Suprapubic skin (tissue), 4 donors: ENCODE data around the gene ACSL6. TPM values are rescaled to one million over a fixed set of nuclear protein-coding genes. Genes with fewer than 3 reads are reported as not detected.

ENCODE experiments used
- DNase-seq, 2 donors: peaks; one replicate each; pipeline ENCODE4 v3.0.0-alpha.2; 2019; ENCODE audit warnings: low spot score in 2 of 2
- H3K27ac ChIP-seq: fragments of 200-600 bp; sonication (generic); one replicate; pipeline ENCODE4 v1.5.1; 2019
- H3K27me3 ChIP-seq: fragments of 200-600 bp; sonication (generic); one replicate; pipeline ENCODE4 v1.5.1; 2019
- H3K36me3 ChIP-seq: fragments of 200-600 bp; sonication (generic); one replicate; pipeline ENCODE4 v1.5.1; 2019
- H3K4me1 ChIP-seq: fragments of 200-600 bp; sonication (generic); one replicate; pipeline ENCODE4 v1.5.1; 2019
- H3K4me3 ChIP-seq: fragments of 200-600 bp; sonication (generic); one replicate; pipeline ENCODE4 v1.5.1; 2019; ENCODE audit warnings: mild to moderate bottlenecking
- H3K9me3 ChIP-seq: fragments of 200-600 bp; sonication (generic); one replicate; pipeline ENCODE4 v1.5.1; 2019
- CTCF ChIP-seq, 2 donors: fragments of 200-600 bp in 1 of 2; fragments of 450-650 bp in 1 of 2; sonication (generic) in 1 of 2; IDR thresholded peaks; one replicate each; pipeline ENCODE4 v1.5.1; 2016 to 2019; ENCODE audit warnings: antibody characterized with exemption in 2 of 2, mild to moderate bottlenecking in 1 of 2, moderate library complexity in 1 of 2
- EP300 ChIP-seq: sonication (generic); formaldehyde crosslinking; IDR thresholded peaks from one replicate; pipeline ENCODE4 v1.6.1; 2017; ENCODE audit warnings: antibody characterized with exemption
- POLR2A ChIP-seq, 2 donors: fragments of 450-650 bp; IDR thresholded peaks; one replicate each; pipeline ENCODE4 v1.6.1; 2017; ENCODE audit warnings: antibody characterized with exemption in 2 of 2, mild to moderate bottlenecking in 2 of 2, moderate library complexity in 2 of 2
- POLR2AphosphoS5 ChIP-seq, 3 donors: sonication (generic); formaldehyde crosslinking; IDR thresholded peaks; one replicate each; pipeline ENCODE4 v1.6.1; 2017; ENCODE audit warnings: antibody characterized with exemption in 3 of 3
- WGBS: methylation state at CpG from one replicate; pipeline ENCODE4 v1.1.5; 2018; 5-methylcytosine and 5-hydroxymethylcytosine counted together
- total RNA-seq, 4 donors: library from RNA; depleted of rRNA; stranded (reverse); fragments of >200 nt; gene quantifications; one replicate each; pipeline ENCODE4 v1.1.0, GENCODE V29; 2016

ACSL6 gene
- total RNA-seq, 4 donors from 2014 or later = 0.21 to 0.89 (median 0.23) TPM; not detected in 1

DNA sequence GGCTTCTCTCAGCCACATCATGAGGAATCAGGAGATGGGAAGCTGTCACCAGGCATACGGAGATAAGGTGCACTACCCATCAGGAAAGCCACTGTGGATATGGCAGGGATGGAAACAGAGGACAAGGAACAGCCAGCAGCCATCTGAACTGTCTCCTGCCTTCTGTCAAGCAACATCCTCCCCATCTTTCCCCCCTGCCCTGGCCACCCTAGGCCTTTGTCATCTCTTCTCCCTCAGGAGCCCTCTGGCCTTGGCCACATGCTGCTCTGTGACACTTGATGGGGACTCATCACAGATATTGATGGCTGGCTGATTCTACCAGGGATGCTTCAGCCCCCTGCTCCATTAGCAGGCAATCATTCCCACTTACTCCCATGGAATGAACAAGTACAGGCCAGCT lies 44.9 kb downstream of the ACSL6 start:
- TF ChIP-seq POLR2AphosphoS5 (IDR thresholded peaks at IDR 0.05) = no peak
- TF ChIP-seq EP300 = no peak
- TF ChIP-seq CTCF (IDR thresholded peaks at IDR 0.05) = no peak
- no peak for TF ChIP-seq POLR2A (IDR thresholded peaks at IDR 0.05)
- no peak overlapping the region for H3K27ac ChIP-seq
- no peaks in the 10 kb centered on the region for H3K4me1 ChIP-seq
- no peak overlapping the region for H3K4me3 ChIP-seq
- H3K27me3 ChIP-seq = no peaks in the 10 kb centered on the region
- H3K9me3 ChIP-seq = no peaks in the 10 kb centered on the region
- H3K36me3 ChIP-seq = no peaks in the 10 kb centered on the region
- WGBS = 100% methylated on average over 1 of the region's 1 CpG
- no peak for DNase-seq

DNA sequence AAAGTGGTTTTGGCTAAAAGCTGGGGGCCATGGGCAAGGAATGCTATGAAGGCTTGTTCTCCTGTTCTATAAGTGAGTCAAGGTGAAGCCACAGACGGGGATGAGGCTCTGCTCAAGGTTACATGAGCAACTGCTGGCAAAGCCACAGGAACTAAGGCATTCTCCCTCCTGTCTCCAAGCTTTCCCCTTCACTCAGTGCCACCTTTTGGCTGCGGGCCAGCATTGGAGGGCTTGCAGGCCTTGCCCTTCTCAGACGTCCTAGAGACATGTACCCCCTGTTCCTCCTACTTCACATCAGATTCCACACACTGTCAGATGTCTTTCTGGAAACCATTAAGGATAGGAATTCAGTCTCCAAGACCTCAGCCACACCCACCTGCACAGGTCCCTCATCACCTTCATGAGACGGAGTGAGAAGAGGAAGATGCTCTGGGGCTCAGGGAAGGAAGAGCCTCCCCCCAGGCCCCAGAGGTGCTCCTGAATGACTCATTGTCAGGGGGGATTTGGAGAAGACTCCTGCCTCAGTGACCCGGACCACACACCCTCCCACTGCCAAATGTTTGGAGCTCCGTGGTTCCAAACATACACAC lies 45.5 kb downstream of the ACSL6 start:
- no peak for TF ChIP-seq POLR2A (IDR thresholded peaks at IDR 0.05)
- no peak for TF ChIP-seq POLR2AphosphoS5 (IDR thresholded peaks at IDR 0.05)
- TF ChIP-seq CTCF (IDR thresholded peaks at IDR 0.05) = no peak
- no peak for TF ChIP-seq EP300
- Histone ChIP-seq H3K27me3 (no peaks in the 10 kb centered on the region), H3K9me3 (no peaks in the 10 kb centered on the region), H3K36me3 (no peaks in the 10 kb centered on the region), H3K4me1 (no peaks in the 10 kb centered on the region), H3K4me3 (no peak overlapping the region), H3K27ac (no peak overlapping the region)
- WGBS = 72% methylated on average over 6 of the region's 6 CpGs
- no peak for DNase-seq

DNA sequence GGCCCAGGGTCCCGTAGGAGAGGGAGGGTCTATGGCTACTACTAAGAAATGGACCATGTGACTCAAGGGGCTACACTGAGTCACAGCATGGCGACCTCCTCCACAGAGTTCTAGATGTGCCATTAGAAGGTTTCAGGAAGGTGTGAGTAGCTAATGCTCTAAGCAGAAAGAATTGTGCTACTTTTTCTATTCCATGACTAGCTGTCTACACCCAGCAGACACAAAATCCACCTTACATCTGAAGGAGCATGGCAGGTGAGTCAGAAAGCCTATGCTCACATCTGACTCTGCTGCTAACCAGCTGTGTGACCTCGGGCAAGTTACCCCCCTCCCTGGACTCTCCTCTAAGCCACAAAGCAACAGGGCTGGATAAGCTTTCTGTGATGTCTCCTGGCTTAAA lies 51.6 kb downstream of the ACSL6 start:
- WGBS = 66% methylated on average over 3 of the region's 3 CpGs
- H3K27me3 ChIP-seq = no peaks in the 10 kb centered on the region
- TF ChIP-seq EP300 (no peak), POLR2A (IDR thresholded peaks at IDR 0.05) (no peak), CTCF (IDR thresholded peaks at IDR 0.05) (no peak), POLR2AphosphoS5 (IDR thresholded peaks at IDR 0.05) (no peak)
- H3K36me3 ChIP-seq = no peaks in the 10 kb centered on the region
- H3K9me3 ChIP-seq = no peaks in the 10 kb centered on the region
- no peaks in the 10 kb centered on the region for H3K4me1 ChIP-seq
- H3K27ac ChIP-seq = no peak overlapping the region
- DNase-seq = no peak
- H3K4me3 ChIP-seq = no peak overlapping the region

GRCh38 chr5:131959136-131959535 lies 52.3 kb downstream of the ACSL6 start:
- H3K4me1 ChIP-seq = no peaks in the 10 kb centered on the region
- 84% methylated on average over 5 of the region's 5 CpGs for WGBS

More at GRCh38 chr5:131959136-131959535, 52.3 kb downstream of the ACSL6 start:
- no peak overlapping the region for H3K4me3 ChIP-seq
- no peaks in the 10 kb centered on the region for H3K36me3 ChIP-seq
- TF ChIP-seq EP300 (no peak), POLR2AphosphoS5 (IDR thresholded peaks at IDR 0.05) (no peak), CTCF (IDR thresholded peaks at IDR 0.05) (no peak), POLR2A (IDR thresholded peaks at IDR 0.05) (no peak)
- H3K9me3 ChIP-seq = no peaks in the 10 kb centered on the region
- no peak overlapping the region for H3K27ac ChIP-seq
- H3K27me3 ChIP-seq = no peaks in the 10 kb centered on the region
- no peak for DNase-seq
